NCI-H510A treated with DMSO at 0.1 percent for 48 hours (cell line): ENCODE results near the gene TUBE1.
A peak's percentile ranks its signal among the peaks of the same experiment; 100 is the strongest.
"Not testable (repeated sequence)": the region's sequence is repeated elsewhere in the genome, so short reads cannot be mapped to it uniquely, and the experiment has no call there.

Experiments
- DNase-seq: peaks from one replicate; lab custom pipeline; 2025; lab: John Stamatoyannopoulos, UW

The TUBE1 gene

DNA sequence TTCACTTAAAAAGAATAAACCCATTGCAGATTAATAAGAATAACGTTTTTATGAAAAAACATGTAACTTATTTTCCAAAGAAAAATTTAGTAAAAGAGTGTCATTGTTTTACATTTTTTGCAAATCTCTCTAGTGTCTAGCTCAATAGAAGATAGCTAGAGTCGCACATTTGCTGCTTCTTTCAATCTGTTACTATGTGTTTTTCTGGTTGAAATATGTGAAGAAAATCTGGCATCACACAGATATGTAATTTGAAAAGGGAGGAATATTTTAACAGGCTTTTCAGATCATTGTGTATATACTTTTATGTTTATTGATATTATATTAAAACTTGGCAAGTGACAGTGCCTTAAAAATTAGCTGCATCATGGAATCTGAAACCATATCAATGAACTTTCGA lies 24.3 kb downstream of the TUBE1 start:
- no peak for DNase-seq

DNA sequence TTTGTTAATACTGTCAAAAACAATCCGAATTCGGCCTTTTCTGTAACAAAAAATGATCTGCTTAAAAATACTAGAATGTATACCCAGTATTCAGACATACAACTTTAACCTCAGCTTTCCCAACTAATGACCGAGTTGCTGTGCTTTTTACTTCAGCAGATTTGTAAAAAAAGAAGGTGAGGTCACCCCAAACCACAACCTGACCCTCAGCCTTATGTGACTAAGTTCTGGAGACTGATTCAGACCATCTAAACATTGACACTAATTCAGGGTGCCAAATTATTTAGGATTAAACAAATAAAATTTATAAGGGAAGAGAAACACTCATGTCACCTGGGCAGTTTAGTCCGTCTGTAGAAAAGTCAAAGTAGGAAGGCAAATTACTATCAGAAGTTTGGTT lies 25.7 kb downstream of the TUBE1 start:
- DNase-seq: no peak

DNA sequence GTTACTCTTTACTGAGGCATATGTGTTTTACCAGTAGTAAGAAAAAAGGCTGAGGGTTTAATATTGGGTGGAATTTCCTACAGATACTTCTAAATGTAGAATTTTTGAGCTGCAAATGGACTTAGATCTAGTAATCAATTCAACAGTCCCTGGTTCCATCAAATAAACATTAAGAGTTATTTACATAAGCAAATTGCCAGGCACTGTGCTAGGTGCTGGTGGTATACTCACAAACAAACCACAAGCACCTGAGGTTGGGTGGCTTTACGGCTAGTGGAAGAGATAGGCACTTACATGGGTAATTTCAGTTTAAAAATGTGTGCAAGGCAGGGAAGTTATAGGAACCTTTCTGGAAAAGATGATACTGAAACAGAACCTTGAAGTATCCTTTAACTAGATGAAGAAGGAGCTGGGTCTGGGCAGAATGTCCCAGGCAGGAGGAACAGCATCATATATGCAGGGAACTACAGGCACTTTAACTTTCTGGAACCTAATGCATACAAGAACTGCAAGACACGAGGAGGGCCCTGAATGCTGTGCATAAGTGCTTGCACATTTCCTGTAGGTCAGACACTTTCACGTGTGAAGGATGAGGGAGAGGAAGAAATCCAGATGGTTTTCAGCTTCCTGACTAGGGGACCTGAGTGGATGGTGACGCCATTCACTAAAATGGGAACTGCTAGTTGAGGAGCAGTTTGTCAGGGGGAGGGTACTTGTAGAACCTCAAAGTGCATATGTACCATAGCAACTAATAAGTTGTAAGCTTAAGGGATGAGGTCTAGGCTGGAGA lies 28.8 kb downstream of the TUBE1 start:
- no peak for DNase-seq

DNA sequence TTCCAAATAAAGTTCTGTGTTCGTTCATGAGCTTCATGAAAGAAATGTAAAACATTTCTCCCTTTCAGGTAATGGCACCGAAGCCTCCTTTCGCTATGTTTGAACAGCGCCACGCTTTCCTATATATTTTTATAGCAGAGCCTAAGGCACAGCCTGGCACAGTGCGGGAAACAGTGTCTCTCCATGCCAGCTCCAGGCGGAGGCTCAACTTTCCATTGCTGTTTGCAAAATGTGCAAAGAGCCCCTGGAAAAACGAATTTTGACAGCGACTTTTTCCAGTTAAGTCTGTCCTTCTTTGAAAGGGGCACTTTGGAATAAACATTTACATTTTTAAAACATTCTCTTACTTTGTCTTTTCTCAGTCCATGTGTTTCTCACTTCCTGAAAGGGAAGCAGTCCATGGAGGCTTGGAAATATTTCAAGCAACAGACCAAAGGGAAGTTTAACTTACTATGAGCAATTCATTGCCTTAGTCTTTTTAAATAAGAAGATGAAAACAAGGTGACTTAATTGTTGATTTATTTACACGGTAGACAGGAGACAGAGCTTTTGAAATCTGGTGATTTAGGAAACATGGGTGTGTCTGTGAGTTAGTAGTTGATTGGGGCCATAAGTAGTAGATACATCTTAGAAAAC lies 32.6 kb downstream of the TUBE1 start:
- no peak for DNase-seq

DNA sequence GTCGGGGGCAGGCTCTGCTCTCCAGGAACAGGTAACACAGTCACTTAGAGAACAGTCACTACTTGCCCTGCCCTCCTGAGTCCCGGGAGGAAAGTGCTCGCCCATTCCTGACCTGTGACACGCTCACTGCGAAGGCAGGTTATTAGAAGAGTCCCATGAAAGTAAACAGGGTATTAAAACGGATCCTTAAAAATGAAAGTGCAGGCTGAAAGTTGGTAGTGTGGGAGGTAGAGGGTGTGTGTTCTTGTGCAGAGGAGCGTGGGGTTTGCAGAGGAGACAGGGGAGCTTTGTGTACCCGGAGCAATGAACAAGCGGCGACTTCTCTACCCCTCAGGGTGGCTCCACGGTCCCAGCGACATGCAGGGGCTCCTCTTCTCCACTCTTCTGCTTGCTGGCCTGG lies 33.3 kb downstream of the TUBE1 start, which contains the start of gene CCN6:
TSS of gene CCN6 (plus strand) at position 104 of the 400 bp plus-strand sequence. CDS start at position 358, 254 bp downstream.
- no peak for DNase-seq

DNA sequence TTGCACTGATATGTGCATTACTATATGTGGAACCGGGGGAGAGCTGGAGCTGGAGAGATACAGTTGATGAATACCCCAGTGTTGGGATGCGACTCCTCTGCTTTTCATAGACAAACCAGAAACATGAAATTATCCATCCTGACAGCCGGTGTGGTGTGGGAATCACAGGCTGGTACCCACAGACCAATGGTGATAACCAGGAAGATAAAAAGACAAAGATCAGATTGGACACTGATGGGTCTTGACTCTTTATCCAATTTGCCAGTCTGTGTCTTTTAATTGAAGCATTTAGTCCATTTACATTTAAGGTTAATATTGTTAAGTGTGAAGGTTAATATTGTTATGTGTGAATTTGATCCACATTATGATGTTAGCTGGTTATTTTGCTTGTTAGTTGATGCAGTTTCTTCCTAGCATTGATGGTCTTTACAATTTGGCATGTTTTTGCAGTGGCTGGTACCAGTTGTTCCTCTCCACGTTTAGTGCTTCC lies 36.0 kb downstream of the TUBE1 start:
- DNase-seq: not testable (repeated sequence)

DNA sequence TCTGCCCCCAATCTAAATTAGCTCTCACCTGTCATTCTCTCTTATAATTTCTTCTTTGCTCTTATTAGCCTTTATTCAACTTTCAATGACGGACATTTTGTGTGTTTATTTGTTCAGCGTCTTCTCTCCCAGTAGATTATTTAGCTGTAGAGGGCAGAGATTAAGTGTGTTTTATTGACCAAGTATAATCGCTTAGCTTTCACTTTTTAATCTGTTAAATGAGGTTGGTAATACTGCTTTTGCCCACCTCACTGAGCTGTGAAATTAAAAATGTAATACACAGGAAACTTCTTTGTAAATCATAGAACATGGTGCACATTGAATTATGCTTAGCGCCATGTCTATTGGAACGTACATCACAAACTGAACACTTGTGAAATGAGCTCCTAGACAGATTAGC lies 36.9 kb downstream of the TUBE1 start:
- DNase-seq: no peak

DNA sequence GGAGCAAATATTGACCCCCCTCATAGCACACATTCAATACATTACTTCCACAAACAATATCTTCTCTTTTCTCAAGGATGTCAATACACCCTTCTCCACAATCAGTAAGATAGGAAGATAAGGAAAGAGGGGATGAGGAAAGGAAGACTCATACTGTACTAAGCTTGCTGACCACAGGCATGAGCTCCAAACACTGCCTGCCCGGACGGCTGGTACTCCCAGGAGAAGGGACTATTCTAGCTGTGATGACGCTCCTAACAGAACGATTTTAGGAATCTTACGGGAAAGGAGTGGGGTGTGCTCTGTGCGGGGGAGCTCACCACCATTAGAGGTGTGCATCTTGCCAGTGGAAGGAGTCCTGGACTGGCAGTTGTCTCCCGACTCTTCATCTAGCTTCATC lies 37.3 kb downstream of the TUBE1 start:
- no peak for DNase-seq

DNA sequence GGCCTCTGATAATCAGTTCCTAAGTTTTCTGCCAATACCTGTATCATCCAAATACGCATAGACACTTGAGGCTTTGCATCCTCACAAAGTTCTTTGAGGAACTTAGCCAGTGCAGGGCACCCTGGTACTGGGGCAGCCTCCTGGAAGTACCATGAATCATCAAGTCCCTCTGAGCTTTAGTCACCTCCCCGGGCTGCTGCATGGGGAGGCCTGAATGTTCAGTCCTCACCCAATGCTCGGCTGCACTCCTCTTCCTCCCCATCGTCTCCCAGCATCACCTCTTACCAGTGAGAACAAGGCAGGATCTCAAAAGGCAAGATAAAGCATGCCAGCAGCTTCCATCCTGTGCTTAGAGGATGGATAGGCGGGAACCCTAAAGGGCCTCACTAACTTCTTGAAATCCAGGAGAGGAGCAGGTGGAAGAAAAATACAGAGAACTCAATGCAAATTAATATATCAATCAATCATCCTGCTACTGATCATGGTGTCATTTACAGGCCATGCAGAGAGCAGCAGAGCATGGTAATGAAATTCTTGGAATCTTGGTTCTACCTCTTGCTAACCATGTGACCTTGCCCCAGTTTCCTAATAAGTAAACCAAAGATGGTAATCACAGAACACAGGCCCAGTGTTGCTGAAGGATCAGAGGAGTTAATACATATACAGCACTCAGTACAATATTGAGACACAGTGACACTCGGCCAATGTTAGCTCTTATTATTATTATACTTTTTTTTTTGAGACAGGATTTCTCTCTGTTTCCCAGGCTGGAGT lies 38.1 kb downstream of the TUBE1 start:
- DNase-seq: no peak

DNA sequence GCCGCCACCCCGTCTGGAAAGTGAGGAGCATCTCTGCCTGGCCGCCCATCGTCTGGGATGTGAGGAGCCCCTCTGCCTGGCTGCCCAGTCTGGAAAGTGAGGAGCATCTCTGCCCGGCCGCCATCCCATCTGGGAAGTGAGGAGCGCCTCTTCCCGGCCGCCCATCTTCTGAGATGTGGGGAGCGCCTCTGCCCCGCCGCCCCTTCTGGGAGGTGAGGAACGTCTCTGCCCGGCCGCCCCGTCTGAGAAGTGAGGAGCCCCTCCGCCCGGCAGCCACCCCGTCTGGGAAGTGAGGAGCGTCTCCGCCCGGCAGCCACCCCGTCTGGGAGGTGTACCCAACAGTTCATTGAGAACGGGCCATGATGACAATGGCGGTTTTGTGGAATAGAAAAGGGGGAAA lies 39.8 kb downstream of the TUBE1 start:
- DNase-seq: not testable (repeated sequence)

DNA sequence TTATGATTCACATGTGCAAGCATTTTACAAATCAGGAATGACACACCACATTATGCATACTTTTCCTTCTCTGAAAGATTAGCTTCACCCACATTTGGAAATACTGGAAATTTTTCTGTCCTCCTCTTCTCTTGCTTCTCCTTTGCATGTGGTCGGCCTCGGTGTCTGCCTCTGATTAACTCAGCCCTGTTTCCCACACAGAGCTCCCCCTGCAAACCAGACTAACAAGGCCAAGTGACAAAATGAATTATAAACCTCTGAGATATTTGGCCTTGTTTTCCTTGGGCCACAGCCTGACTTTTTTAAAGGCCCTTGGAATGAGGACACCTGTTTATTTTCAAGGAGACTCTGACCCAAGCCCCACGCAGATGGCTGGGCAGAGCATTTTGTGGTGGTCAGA lies 42.4 kb downstream of the TUBE1 start:
- no peak for DNase-seq

DNA sequence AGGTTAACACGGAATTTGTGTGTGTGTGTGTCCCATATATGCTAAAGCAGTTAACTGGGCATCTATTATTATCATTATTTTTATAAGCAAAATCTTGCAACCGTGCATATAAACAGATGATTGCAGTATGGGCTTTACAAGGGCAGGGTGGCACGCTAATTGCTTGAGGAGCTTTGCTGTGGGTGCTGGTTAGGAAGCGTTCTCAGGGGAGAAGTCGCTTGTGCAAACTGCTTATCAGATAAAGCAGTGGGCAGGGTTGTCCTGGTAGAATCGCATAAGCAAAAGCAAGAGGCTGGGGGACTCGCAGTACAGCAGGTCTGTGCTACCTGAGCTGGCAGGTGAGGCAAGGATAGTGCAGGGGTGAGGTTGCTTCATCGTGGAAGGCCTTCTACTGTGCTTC lies 43.1 kb downstream of the TUBE1 start:
- no peak for DNase-seq

DNA sequence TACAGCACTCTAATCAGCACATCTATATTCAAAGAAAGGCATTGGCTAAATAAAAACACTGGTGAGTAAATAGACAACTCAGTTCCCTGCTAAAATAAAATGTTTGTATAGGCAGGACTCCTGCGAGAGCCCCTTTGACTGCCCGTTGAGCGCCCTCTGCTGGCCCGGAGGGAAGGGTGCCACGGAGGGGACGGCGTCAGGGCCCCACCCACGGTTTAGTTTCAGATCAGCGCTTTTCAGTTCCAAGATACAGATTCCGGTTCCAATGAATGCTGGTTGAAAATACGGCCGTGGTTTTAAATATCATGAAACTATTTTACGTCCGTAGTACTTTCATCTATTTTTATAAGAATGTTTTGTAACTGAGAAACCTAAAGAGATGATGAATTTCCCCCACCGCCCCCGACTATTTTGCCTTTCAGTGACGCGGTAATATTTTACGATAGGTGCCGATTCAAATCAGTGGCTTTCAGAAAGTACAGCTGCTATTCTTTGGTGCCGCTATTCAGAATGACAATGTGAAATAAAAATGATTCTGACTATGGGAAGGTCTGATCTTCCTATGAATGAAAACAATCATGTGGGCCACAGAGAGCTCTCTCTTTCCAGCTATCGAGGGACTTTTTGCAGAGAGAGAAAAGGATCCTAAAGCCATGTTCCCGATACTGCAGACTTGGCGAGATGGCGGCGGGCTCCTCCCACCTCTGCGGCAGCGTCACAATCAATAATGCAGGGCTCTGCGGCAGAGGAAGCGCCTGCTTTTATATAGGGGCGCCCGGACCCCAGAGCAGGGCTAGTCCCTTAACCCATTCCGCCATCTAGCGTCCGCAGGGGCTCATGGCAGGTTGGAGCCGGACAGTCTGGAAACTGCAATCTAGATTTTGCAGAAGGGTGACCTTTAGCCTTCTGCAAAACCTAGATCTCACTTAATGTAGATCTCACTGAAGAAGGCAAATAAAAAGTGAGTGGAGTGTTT lies 44.0 kb downstream of the TUBE1 start:
- peak; percentile 54 for DNase-seq

DNA sequence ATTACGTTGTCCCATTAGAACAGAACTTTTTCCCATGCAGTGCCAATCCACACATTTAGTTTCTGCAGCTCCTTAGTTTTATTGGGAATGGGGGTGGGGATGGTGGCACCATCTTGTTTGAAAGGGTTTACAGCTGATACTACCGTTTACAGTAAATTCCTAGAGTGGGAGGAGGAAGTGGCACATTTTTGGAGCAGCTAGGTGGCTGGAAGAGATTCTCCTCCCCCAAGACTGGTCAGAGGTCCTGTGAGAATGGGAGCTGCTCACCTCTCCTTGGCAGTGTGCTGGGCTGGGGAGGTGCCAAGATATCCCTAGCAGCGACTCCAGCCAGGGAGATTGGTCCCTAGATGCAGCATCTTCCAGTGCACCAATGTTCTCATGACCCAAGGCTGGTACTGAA lies 45.7 kb downstream of the TUBE1 start:
- DNase-seq: no peak

DNA sequence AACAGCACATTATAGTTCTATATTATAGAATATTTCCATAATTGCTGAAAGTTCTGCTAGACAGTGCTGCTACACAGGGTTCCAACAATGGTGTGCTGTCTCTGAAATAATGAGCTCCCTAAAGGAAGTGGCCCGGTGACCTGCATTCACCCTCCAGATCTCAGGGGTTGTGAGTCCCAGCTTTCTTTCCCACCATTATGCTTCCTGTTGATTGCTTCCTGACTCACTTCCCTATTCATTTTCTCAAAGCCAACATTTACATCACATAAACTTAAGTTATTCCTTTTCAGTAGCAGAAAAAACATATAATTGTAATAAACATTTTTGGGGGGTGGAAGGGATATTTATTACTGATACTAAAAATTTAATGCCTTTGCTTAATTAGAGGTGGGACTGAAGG lies 46.3 kb downstream of the TUBE1 start:
- no peak for DNase-seq

DNA sequence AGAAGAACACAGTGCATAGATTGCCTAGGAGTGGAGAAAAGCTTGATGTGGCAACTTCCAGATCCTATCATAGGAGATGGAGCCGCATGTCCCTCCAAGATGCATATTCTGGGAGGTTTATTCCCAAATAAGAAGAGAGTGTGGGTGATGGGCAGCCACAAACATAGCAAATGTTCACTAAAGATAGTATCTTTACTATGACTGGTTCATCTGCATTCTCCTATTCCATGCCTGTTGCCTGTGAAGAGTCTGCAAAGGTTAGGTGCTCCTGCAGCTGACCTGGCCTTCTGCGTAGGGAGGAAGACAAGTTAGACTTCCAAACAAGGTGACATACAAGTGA lies 47.9 kb downstream of the TUBE1 start:
- no peak for DNase-seq

DNA sequence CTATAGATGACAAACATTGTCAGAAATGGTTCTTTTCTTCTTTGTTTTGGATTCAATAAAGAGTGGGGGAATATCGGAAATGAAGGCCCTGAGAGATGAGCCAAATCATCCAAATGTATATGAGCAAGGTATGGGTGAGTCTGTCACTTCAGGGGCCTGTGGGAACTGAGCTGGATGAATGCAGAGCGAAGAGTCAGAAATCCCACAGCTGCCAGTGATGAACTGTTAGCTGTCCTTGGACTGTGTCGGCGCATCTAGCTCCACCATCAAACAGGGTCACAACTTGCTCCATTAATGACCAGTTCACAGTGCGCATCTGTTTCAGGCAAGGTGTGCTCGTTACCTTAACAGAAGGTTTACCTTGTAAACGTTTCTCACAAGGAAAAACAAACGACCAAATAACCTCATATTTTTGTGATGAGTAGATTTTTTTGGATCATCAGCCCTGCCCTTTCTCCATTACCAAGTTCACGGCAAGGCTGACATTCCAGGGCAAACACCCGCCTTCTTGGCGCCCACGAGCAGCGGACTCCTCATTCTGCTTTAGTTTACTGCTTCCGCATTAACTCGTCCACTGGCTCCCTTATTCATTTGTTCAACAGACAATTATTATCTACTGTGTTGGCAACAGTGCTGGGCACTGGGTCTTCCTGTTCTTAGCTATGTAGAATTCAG lies 48.4 kb downstream of the TUBE1 start:
- DNase-seq: no peak

DNA sequence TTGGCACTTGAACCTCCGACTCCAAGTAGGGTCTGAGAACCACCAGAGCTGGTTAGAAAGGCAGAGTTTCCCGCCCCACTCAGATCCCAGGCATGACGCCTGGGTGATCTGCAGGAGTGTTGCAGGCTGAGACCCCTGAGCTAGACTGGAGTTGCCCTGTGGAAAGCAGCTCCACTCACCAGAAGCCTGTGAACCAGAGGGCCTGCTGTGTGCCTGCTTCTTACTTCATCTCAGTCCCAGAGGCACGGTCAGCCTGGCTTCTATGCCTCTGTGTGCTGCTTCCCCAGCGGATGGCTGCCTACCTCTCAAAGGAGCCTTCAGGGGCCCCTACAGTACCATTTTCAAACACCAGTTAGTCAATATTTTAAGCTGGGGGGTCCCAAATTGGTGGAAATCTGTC lies 49.0 kb downstream of the TUBE1 start:
- no peak for DNase-seq

DNA sequence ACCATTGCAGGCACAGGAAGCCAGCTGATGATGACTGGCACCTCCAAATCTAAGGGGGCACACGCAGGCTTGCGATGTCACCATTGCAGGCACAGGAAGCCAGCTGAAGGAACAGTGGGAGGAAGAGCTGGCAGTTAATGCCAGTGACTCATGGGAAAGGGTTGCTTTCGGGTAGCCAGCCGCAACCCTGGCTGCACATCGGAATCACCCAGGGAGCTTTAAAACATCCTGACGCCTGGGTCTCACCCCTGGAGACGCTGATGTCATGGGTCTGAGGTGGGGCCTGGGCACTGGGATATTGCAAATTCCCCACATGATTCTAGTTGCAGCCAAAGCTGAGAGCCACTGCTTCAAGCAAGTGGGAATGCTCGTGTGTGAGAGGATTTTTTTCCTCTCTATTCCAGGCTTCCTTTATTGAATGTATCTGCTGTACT lies 49.5 kb downstream of the TUBE1 start:
- DNase-seq: no peak

DNA sequence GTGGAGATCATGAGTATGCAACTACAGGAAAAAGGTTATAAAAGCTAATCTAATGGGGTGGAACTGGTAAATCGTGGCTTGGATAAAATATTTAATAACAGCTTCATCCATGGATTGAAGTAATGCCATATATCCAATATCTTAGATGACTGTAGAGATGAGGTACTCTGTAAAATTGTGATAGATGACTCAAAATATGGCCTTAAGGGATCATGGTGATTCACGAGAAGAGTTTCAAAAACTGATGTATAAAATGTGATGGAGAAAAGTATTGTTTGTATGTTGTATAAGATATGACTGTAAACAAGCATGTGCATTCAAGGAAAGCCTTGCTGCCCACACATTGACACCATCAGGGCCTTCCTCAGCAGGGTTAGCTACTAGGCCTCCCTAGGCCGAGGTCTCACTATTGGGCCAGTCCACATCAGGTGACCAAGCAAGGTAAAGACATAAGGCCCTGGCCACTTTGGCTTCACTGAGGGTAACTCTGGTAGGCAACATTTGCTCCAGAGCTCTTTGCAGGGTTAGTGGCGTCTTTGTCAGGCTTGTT lies 51.1 kb downstream of the TUBE1 start:
- DNase-seq: no peak

DNA sequence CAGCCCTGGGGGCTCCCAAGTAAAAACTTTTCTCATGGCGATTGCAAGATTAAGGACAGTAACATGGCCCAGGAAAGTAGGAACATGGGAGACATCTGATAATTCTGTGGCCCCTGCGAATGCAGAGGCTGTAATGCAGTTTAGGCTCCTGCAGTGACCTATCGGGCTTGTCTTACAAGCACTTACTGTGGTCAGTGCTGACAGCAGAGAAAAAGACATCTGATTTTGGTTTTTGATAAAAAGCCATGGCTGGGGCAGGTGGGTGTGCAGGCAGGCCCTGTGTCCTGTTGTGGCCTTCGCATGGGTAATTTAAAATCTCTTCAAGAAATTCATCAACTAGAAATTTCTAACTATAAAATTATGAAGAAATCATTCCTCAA lies 52.7 kb downstream of the TUBE1 start:
- DNase-seq: no peak
